Chondrocyte (in vitro differentiated cells): ENCODE measurements around the gene PYDC2. TPM values are rescaled to one million over a fixed set of nuclear protein-coding genes. Genes with fewer than 3 reads are reported as not detected.

Source experiments
- DNase-seq: peaks from one replicate; pipeline ENCODE4 v3.0.0; 2021; ENCODE audit warnings: mixed read lengths, low spot score
- H3K27ac Mint-ChIP-seq: one replicate; pipeline ENCODE4 v1.8.0; 2021; ENCODE audit warnings: mild to moderate bottlenecking, moderate library complexity, mixed read lengths; ENCODE audit not compliant: unreplicated experiment
- H3K27me3 Mint-ChIP-seq: 2 replicates; pipeline ENCODE4 v1.8.0; 2021; ENCODE audit warnings: low read depth, mixed read lengths
- H3K36me3 Mint-ChIP-seq: 2 replicates; pipeline ENCODE4 v1.8.0; 2021; ENCODE audit warnings: low read depth, mixed read lengths
- H3K4me1 Mint-ChIP-seq: 2 replicates; pipeline ENCODE4 v1.8.0; 2021; ENCODE audit warnings: low read depth, mild to moderate bottlenecking, mixed read lengths
- H3K4me3 Mint-ChIP-seq: one replicate; pipeline ENCODE4 v1.8.0; 2021; ENCODE audit warnings: mild to moderate bottlenecking, moderate library complexity, mixed read lengths; ENCODE audit not compliant: unreplicated experiment
- H3K9me3 Mint-ChIP-seq: 2 replicates; pipeline ENCODE4 v1.8.0; 2021; ENCODE audit warnings: low read depth, mixed read lengths
- total RNA-seq: library from RNA; stranded (reverse); gene quantifications from 3 replicates; pipeline ENCODE4 v1.2.1, GENCODE V29; 2021
- TF ChIP-seq, protein P1 (sequence below): fragments of 200-600 bp; sonication (generic); IDR thresholded peaks from 2 replicates; pipeline ENCODE4 v1.5.0; 2021; ENCODE audit warnings: antibody characterized with exemption, mild to moderate bottlenecking, moderate library complexity

PYDC2 gene
- total RNA-seq, 1 donor from 2014 or later = not detected

DNA sequence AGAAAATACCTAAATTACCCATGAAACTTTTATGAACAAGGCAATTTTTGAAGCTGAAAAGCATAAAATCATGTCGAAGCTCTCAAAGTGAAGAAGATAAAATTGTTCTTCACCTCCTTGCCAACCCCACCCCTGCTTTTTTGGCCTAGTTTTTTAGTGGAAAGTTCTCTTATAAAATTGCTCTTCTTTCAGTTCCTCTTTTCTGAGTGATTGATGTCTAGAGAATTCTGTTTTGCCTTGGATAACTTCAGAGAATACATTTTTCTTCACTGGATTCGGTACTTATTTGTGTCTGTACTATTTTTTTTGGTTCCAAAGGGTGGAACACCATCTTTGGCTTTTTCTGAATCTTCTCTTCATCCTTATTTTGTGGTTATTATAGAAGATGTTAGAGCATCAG is 25.0 kb upstream of the PYDC2 start:
- H3K27me3 Mint-ChIP-seq = peaks cover 27% of the 10 kb centered on the region
- TF ChIP-seq, protein P1, sequence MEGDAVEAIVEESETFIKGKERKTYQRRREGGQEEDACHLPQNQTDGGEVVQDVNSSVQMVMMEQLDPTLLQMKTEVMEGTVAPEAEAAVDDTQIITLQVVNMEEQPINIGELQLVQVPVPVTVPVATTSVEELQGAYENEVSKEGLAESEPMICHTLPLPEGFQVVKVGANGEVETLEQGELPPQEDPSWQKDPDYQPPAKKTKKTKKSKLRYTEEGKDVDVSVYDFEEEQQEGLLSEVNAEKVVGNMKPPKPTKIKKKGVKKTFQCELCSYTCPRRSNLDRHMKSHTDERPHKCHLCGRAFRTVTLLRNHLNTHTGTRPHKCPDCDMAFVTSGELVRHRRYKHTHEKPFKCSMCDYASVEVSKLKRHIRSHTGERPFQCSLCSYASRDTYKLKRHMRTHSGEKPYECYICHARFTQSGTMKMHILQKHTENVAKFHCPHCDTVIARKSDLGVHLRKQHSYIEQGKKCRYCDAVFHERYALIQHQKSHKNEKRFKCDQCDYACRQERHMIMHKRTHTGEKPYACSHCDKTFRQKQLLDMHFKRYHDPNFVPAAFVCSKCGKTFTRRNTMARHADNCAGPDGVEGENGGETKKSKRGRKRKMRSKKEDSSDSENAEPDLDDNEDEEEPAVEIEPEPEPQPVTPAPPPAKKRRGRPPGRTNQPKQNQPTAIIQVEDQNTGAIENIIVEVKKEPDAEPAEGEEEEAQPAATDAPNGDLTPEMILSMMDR = no peak
- H3K36me3 Mint-ChIP-seq = no peaks in the 10 kb centered on the region
- peaks cover 10% of the 10 kb centered on the region for H3K9me3 Mint-ChIP-seq
- H3K4me1 Mint-ChIP-seq = no peaks in the 10 kb centered on the region
- H3K4me3 Mint-ChIP-seq = no peak overlapping the region
- no peak for DNase-seq
- no peak overlapping the region for H3K27ac Mint-ChIP-seq

- DNase-seq = no peak
- H3K27ac Mint-ChIP-seq = no peak overlapping the region
- H3K27me3 Mint-ChIP-seq = peaks cover 35% of the 10 kb centered on the region
- H3K9me3 Mint-ChIP-seq = peaks cover 7% of the 10 kb centered on the region
- H3K36me3 Mint-ChIP-seq = no peaks in the 10 kb centered on the region
- no peak overlapping the region for H3K4me3 Mint-ChIP-seq
- no peaks in the 10 kb centered on the region for H3K4me1 Mint-ChIP-seq
- TF ChIP-seq, protein P1 = no peak
Measured at GRCh38 chr3:191438150-191438814, 22.7 kb upstream of the PYDC2 start.

- Mint-ChIP-seq H3K9me3 (peaks cover 7% of the 10 kb centered on the region), H3K4me3 (no peak overlapping the region), H3K27ac (no peak overlapping the region), H3K36me3 (no peaks in the 10 kb centered on the region), H3K27me3 (peaks cover 34% of the 10 kb centered on the region), H3K4me1 (no peaks in the 10 kb centered on the region)
- TF ChIP-seq, protein P1 = no peak
- no peak for DNase-seq
Measured at GRCh38 chr3:191440532-191440931, 20.4 kb upstream of the PYDC2 start.

- Mint-ChIP-seq H3K27me3 (peaks cover 27% of the 10 kb centered on the region), H3K4me3 (no peak overlapping the region), H3K27ac (no peak overlapping the region), H3K4me1 (no peaks in the 10 kb centered on the region), H3K36me3 (no peaks in the 10 kb centered on the region), H3K9me3 (peaks cover 7% of the 10 kb centered on the region)
- DNase-seq = no peak
- TF ChIP-seq, protein P1 = no peak
Measured at GRCh38 chr3:191441687-191442086, 19.3 kb upstream of the PYDC2 start.

DNA sequence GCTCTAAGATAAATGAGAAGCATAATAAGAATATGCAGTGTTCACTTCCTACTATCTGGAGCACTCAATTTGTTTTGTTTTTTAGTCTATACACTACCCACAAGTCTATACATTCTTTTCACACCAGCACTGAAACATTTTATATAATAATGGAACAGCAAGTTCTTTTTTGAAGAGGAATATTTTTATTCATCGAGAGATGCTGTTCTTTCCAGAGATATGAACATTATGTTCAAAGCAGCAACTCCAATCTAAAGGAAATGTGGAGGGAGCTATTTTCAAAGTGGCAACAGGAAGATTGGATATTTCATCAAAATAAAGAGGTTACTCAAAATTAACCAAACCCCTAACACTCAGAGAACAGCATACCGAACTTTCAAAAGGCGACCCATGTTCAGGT is 16.4 kb upstream of the PYDC2 start:
- no peak for DNase-seq
- Mint-ChIP-seq H3K36me3 (no peaks in the 10 kb centered on the region), H3K27me3 (peaks cover 23% of the 10 kb centered on the region), H3K4me3 (no peak overlapping the region), H3K4me1 (no peaks in the 10 kb centered on the region), H3K9me3 (peaks cover 16% of the 10 kb centered on the region), H3K27ac (no peak overlapping the region)
- TF ChIP-seq, protein P1 = no peak
